K562 (cell line): ENCODE data around the gene TNNT3. TPM values are rescaled to one million over a fixed set of nuclear protein-coding genes. Genes with fewer than 3 reads are reported as not detected.

Experiments
- ATAC-seq: fragments of 200-7000 bp; cut with Tn5 transposase; 3 replicates; pipeline ENCODE4 v1.9.1; 2020; ENCODE audit warnings: moderate library complexity
- BruUV-seq: library from RNA; stranded (reverse); fragments of 400-500 nt; replicated peaks from 2 replicates; lab custom pipeline; 2021; lab: Mats Ljungman, UMichigan
- CTCF ChIA-PET: fragments of 300-600 bp; formaldehyde crosslinking; extraction: SDS; loops from one replicate; lab custom pipeline; 2021; ENCODE audit warnings: low intra/inter-chr PET ratio; lab: Yijun Ruan, JAX
- POLR2A ChIA-PET: fragments of 300-600, 350-650 bp; sonication (Branson Sonifier 250); formaldehyde crosslinking; extraction: SDS; loops from one replicate; lab custom pipeline; 2021; ENCODE audit warnings: antibody characterized with exemption, inconsistent platforms; lab: Yijun Ruan, JAX
- DNase-seq, 4 experiments: peaks; one replicate each; pipeline versions ENCODE4 v3.0.0 to v3.0.0-alpha.2; 2011 to 2018; ENCODE audit warnings: low spot score in 3 of 4, mixed read lengths in 3 of 4; ENCODE audit errors: extremely low read depth in 1 of 4
- FAIRE-seq: peaks from 2 replicates; lab custom pipeline; 2011; peaks lifted over from hg19 to GRCh38; lab: Jason Lieb, UNC
- H2AFZ ChIP-seq: 2 replicates; pipeline ENCODE4 v1.6.0; 2011; ENCODE audit warnings: low read depth, low read length, control low read depth, inconsistent platforms
- H3K27ac ChIP-seq: fragments of 200-600 bp; 3 replicates; pipeline ENCODE4 v1.8.0; 2011; ENCODE audit warnings: low read depth, mild to moderate bottlenecking, control low read depth, inconsistent platforms, low read length, moderate library complexity, mixed read lengths; ENCODE audit errors: extremely low read depth
- H3K27me3 ChIP-seq, 2 experiments: fragments of 300-600 bp in 1 of 2; 2 replicates in 1 of 2; 3 replicates in 1 of 2; pipeline versions ENCODE4 v1.6.0 to v1.8.0; 2011; ENCODE audit warnings: inconsistent platforms in 2 of 2, low read length in 2 of 2, mild to moderate bottlenecking in 1 of 2, mixed read lengths in 1 of 2, moderate library complexity in 1 of 2; ENCODE audit not compliant: control insufficient read depth in 2 of 2, insufficient read depth in 2 of 2
- H3K36me3 ChIP-seq: fragments of 300-600 bp; 3 replicates; pipeline ENCODE4 v1.8.0; 2011; ENCODE audit warnings: mild to moderate bottlenecking, low read length, inconsistent platforms; ENCODE audit not compliant: control insufficient read depth, insufficient read depth
- H3K4me1 ChIP-seq, 2 experiments: fragments of 200-600 bp in 1 of 2; replicated peaks in 1 of 2; 2 replicates in 1 of 2; 3 replicates in 1 of 2; pipeline versions ENCODE4 v1.5.1 to v1.8.0; 2011; ENCODE audit warnings: inconsistent platforms in 2 of 2, low read length in 2 of 2, mild to moderate bottlenecking in 1 of 2, mixed read lengths in 1 of 2, moderate library complexity in 1 of 2; ENCODE audit not compliant: control insufficient read depth in 2 of 2, insufficient read depth in 2 of 2
- H3K4me2 ChIP-seq: 2 replicates; pipeline ENCODE4 v1.6.1; 2011; ENCODE audit warnings: low read length, control low read depth, inconsistent platforms, mixed read lengths; ENCODE audit not compliant: insufficient read depth
- H3K4me3 ChIP-seq: fragments of 200-600 bp; sonication (generic), shearing (Covaris generic); 2 replicates; pipeline ENCODE4 v1.5.1; 2016; ENCODE audit warnings: control low read depth, inconsistent platforms
- H3K79me2 ChIP-seq: fragments of 200-600 bp; 3 replicates; pipeline ENCODE4 v1.8.0; 2011; ENCODE audit warnings: low read length, inconsistent platforms; ENCODE audit not compliant: control insufficient read depth, insufficient read depth
- H3K9ac ChIP-seq, 2 experiments: 2 replicates each; pipeline versions ENCODE4 v1.6.0 to v1.6.1; 2011; ENCODE audit warnings: low read depth in 2 of 2, low read length in 2 of 2, control low read depth in 1 of 2, inconsistent platforms in 1 of 2, mild to moderate bottlenecking in 1 of 2, mixed read lengths in 1 of 2; ENCODE audit not compliant: insufficient read depth in 1 of 2
- H3K9me1 ChIP-seq: one replicate; pipeline ENCODE4 v1.6.0; 2011; ENCODE audit warnings: inconsistent platforms, mild to moderate bottlenecking, low read length, moderate library complexity; ENCODE audit not compliant: control insufficient read depth, insufficient read depth
- H3K9me3 ChIP-seq: replicated peaks from 2 replicates; pipeline ENCODE4 v1.5.1; 2011; ENCODE audit warnings: low read depth, low read length, inconsistent platforms; ENCODE audit not compliant: control insufficient read depth, insufficient read depth
- H4K20me1 ChIP-seq: replicated peaks from 2 replicates; pipeline ENCODE4 v1.6.1; 2011; ENCODE audit warnings: low read length, inconsistent platforms, mixed read lengths; ENCODE audit not compliant: control insufficient read depth, insufficient read depth
- CBFB ChIP-seq: sonication (generic); formaldehyde crosslinking; IDR thresholded peaks from 2 replicates; pipeline ENCODE4 v1.4.0; 2020; ENCODE audit warnings: mild to moderate bottlenecking, missing genetic modification reagents
- FOXK2 ChIP-seq, 2 experiments: fragments of 450-650 bp; IDR thresholded peaks in 1 of 2; conservative IDR thresholded peaks in 1 of 2; 2 replicates each; pipeline ENCODE4 v1.6.1; 2016; ENCODE audit warnings: low read depth in 2 of 2, mild to moderate bottlenecking in 1 of 2
- GABPA ChIP-seq: fragments of 200-800 bp; sonication (Bioruptor generic); conservative IDR thresholded peaks from 2 replicates; pipeline ENCODE4 v1.6.1; 2016; ENCODE audit warnings: low read depth, missing genetic modification characterization, missing compliant biosample characterization
- MAZ ChIP-seq, 2 experiments: fragments of 450-650 bp in 1 of 2; sonication (generic) in 1 of 2; formaldehyde crosslinking; IDR thresholded peaks in 1 of 2; conservative IDR thresholded peaks in 1 of 2; 2 replicates each; pipeline versions ENCODE4 v1.4.0 to v1.5.0; 2020; ENCODE audit warnings: mild to moderate bottlenecking in 1 of 2, missing genetic modification reagents in 1 of 2
- MCM7 ChIP-seq, 2 experiments: fragments of 450-650 bp; IDR thresholded peaks; 2 replicates each; pipeline ENCODE4 v1.6.1; 2016 to 2018
- NFE2L1 ChIP-seq: fragments of 450-650 bp; IDR thresholded peaks from 2 replicates; pipeline ENCODE4 v1.6.1; 2016; ENCODE audit warnings: missing genetic modification characterization, low read depth, mild to moderate bottlenecking, missing compliant biosample characterization, moderate library complexity, borderline replicate concordance
- PHB ChIP-seq: fragments of 250-450 bp; sonication (Bioruptor Pico); IDR thresholded peaks from 2 replicates; pipeline ENCODE4 v1.5.0; 2021
- PHTF2 ChIP-seq: fragments of 250-450 bp; sonication (Bioruptor Pico); IDR thresholded peaks from 2 replicates; pipeline ENCODE4 v1.5.0; 2021; ENCODE audit warnings: mild to moderate bottlenecking
- TAF7 ChIP-seq: fragments of 450-650 bp; IDR thresholded peaks from 2 replicates; pipeline ENCODE4 v1.6.1; 2016; ENCODE audit warnings: missing genetic modification characterization, missing compliant biosample characterization
- ZNF140 ChIP-seq: fragments of 250-450 bp; sonication (Bioruptor Pico); IDR thresholded peaks from 2 replicates; pipeline ENCODE4 v1.8.0; 2021; ENCODE audit warnings: moderate library complexity, mild to moderate bottlenecking, inconsistent platforms
- ZNF217 ChIP-seq: sonication (generic); formaldehyde crosslinking; IDR thresholded peaks from 2 replicates; pipeline ENCODE4 v1.8.0; 2022; ENCODE audit warnings: mild to moderate bottlenecking, missing genetic modification reagents
- ZNF696 ChIP-seq: fragments of 250-450 bp; sonication (Bioruptor Pico); conservative IDR thresholded peaks from 2 replicates; pipeline ENCODE4 v1.4.0; 2020; ENCODE audit warnings: mild to moderate bottlenecking, moderate library complexity
- WGBS: fragments of 100-300 bp; shearing (Covaris generic); methylation state at CpG from one replicate; pipeline ENCODE4 v1.1.6; 2016; ENCODE audit warnings: low coverage, mixed read lengths; ENCODE audit not compliant: insufficient coverage; ENCODE audit errors: missing lambda C conversion rate; 5-methylcytosine and 5-hydroxymethylcytosine counted together
- in situ Hi-C: fragments of 300-500 bp; cut with MboI; formaldehyde crosslinking; loops from 4 replicates; pipeline ENCODE4 v1.15.0; 2018; ENCODE audit warnings: inconsistent platforms, mixed read lengths
- intact Hi-C: fragments of 100-400 bp; cut with micrococcal nuclease; formaldehyde crosslinking; loops from 2 replicates; pipeline ENCODE4 v1.14.2; 2022
- polyA plus RNA-seq, 8 experiments: library from polyadenylated mRNA; depleted of rRNA in 4 of 8; stranded (reverse) in 5 of 8; unstranded in 3 of 8; fragments of >200 nt; fragmentation: Nextera tagmentation in 2 of 8; fragmentation: Illumina TruSeq in 1 of 8; extraction: Ambion mirVana in 2 of 8; extraction: Trizol in 1 of 8; gene quantifications; 2 replicates each; pipeline versions ENCODE4 v1.2.1 to v1.2.3, GENCODE V29; 2011 to 2014; ENCODE audit warnings: inconsistent platforms in 1 of 8, missing spikeins in 1 of 8
- total RNA-seq, 7 experiments: library from RNA; depleted of rRNA in 6 of 7; stranded (reverse); fragments of >200 nt in 6 of 7; fragmentation: Illumina TruSeq in 2 of 7; extraction: Trizol in 2 of 7; gene quantifications; 2 replicates each; pipeline versions ENCODE4 v1.2.1 to v1.2.3, GENCODE V29; 2011 to 2021; ENCODE audit warnings: low replicate concordance in 1 of 7
- TF ChIP-seq, protein P1 (sequence below): fragments of 450-650 bp; IDR thresholded peaks from 2 replicates; pipeline ENCODE4 v1.6.1; 2018; ENCODE audit not compliant: partially characterized antibody
- TF ChIP-seq, protein P2 (sequence below): fragments of 250-450 bp; sonication (Bioruptor Pico); IDR thresholded peaks from 2 replicates; pipeline ENCODE4 v1.9.0; 2021; ENCODE audit warnings: mild to moderate bottlenecking

The TNNT3 gene
- total and polyA plus RNA-seq, 9 of the 15 experiments (the other 6 are each of a cell fraction or from before 2014, with no cell fraction given) = 0.10 TPM; not detected in 8

DNA sequence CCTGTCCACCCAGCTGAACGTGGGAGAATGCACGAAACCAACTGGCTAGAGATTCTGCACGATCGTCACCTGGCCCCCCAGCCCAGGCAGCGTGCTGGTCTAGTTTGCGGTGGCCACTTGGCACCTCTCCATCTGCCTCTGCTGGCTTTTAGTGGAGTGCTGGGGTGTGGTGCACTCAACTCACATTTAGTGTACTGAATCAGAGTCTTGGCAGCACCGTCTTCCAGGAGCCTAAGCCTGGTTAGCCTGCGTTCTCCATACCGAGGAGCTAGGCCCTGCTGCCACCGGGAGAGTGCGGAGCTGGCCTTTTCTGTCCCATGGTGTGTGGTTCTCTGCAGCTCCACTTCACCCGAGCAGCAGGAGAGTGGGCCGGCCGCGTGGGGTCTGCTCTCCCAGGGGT lies 30.4 kb downstream of the TNNT3 start (continued):
- no peak for TF ChIP-seq FOXK2 (conservative IDR thresholded peaks at IDR 0.05 in 1 of 2, IDR thresholded peaks at IDR 0.05 in 1 of 2; ENCODE audit: low read depth in 2 of 2)
- no peak for TF ChIP-seq ZNF696 (CRISPR knock-in tag)
- TF ChIP-seq, all 486 proteins: peak for 0

DNA sequence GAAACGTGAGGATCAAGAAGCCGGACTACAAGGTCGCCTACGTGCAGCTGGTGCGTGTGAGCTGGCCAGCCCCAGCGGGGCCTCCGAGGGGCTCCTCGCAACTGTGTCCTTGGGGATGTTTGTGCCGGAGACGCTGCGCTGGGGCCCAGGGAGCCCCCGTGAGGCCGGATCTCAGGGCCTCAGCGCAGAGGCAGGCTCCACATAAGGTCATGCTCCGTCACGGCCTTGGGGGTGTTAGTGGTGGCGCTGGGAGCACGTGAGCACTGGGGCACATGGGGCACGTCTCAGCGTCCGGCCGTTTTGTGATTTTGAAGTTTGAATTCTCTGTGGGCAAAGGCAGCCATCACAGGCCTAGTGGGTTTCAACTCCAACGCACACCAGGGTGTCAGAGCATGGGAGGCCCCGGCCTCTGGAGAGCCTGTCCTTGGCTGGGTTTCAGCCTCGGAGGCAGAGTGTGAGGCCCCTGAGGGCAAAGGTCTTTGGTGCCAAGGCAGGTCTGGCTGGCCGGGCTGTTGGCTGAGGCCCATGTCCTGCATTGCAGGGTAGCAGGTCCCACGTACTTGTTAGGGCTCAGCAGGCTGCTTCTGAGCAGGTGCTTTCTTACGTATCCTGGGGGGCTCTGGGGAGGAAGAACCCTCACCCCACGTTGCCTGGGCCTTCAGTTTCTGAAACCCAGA lies 33.4 kb downstream of the TNNT3 start:
- H3K27me3 ChIP-seq = no peaks in the 10 kb centered on the region
- H2AFZ ChIP-seq = no peak overlapping the region
- BruUV-seq = no TSS peak
- H3K79me2 ChIP-seq = no peaks in the 10 kb centered on the region
- no peaks in the 10 kb centered on the region for H3K36me3 ChIP-seq
- intact Hi-C loops (no loop called here), in situ Hi-C loops (no loop called here)
- TF ChIP-seq CBFB (CRISPR knock-in tag) (no peak), ZNF140 (CRISPR knock-in tag) (no peak), PHTF2 (CRISPR knock-in tag) (no peak), TAF7 (tag) (no peak), PHB (CRISPR knock-in tag) (no peak), GABPA (no peak), MAZ (CRISPR knock-in tag; conservative IDR thresholded peaks at IDR 0.05 in 1 of 2, IDR thresholded peaks at IDR 0.05 in 1 of 2) (no peak), ZNF217 (CRISPR knock-in tag) (no peak), MCM7 (IDR thresholded peaks at IDR 0.05) (no peak), NFE2L1 (tag) (no peak)
- TF ChIP-seq, protein P1, sequence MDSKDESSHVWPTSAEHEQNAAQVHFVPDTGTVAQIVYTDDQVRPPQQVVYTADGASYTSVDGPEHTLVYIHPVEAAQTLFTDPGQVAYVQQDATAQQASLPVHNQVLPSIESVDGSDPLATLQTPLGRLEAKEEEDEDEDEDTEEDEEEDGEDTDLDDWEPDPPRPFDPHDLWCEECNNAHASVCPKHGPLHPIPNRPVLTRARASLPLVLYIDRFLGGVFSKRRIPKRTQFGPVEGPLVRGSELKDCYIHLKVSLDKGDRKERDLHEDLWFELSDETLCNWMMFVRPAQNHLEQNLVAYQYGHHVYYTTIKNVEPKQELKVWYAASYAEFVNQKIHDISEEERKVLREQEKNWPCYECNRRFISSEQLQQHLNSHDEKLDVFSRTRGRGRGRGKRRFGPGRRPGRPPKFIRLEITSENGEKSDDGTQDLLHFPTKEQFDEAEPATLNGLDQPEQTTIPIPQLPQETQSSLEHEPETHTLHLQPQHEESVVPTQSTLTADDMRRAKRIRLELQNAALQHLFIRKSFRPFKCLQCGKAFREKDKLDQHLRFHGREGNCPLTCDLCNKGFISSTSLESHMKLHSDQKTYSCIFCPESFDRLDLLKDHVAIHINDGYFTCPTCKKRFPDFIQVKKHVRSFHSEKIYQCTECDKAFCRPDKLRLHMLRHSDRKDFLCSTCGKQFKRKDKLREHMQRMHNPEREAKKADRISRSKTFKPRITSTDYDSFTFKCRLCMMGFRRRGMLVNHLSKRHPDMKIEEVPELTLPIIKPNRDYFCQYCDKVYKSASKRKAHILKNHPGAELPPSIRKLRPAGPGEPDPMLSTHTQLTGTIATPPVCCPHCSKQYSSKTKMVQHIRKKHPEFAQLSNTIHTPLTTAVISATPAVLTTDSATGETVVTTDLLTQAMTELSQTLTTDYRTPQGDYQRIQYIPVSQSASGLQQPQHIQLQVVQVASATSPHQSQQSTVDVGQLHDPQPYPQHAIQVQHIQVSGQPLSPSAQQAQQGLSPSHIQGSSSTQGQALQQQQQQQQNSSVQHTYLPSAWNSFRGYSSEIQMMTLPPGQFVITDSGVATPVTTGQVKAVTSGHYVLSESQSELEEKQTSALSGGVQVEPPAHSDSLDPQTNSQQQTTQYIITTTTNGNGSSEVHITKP = no peak
- TF ChIP-seq, protein P2, sequence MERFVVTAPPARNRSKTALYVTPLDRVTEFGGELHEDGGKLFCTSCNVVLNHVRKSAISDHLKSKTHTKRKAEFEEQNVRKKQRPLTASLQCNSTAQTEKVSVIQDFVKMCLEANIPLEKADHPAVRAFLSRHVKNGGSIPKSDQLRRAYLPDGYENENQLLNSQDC (CRISPR knock-in tag) = no peak
- no peak overlapping the region for H3K27ac ChIP-seq
- no peak overlapping the region for H3K4me3 ChIP-seq
- DNase-seq (no peak), FAIRE-seq (peak; percentile 11), ATAC-seq (no peak)
- H4K20me1 ChIP-seq = no peaks in the 10 kb centered on the region
- no CpG with 5 or more reads among the region's 29 CpGs for WGBS
- H3K9me3 ChIP-seq = no peaks in the 10 kb centered on the region
- POLR2A ChIA-PET = interaction anchor here (0.5 kb wide), 1 partner anchor 55 kb away, joined by 3 read pairs; no protein-coding TSS in a partner anchor
- H3K9ac ChIP-seq = no peak overlapping the region
- H3K4me1 ChIP-seq = no peaks in the 10 kb centered on the region
- CTCF ChIA-PET = interaction anchor here (0.6 to 4.8 kb wide), 2 partner anchors 48 to 198 kb away, joined by 3 to 53 read pairs; no protein-coding TSS in a partner anchor
- no peaks in the 10 kb centered on the region for H3K9me1 ChIP-seq
- no peak overlapping the region for H3K4me2 ChIP-seq
